CD14-positive monocyte (primary cell): ENCODE measurements around the gene KCNN3. TPM values are rescaled to one million over a fixed set of nuclear protein-coding genes. Genes with fewer than 3 reads are reported as not detected.

Experiments
- DNase-seq, 3 donors: peaks; one replicate each; pipeline ENCODE4 v3.0.0-alpha.2; 2011 to 2022
- H2AFZ ChIP-seq: 2 replicates; pipeline ENCODE4 v1.6.0; 2012; ENCODE audit warnings: mild to moderate bottlenecking, low read depth, low read length, inconsistent platforms; ENCODE audit not compliant: insufficient read depth, poor library complexity, severe bottlenecking
- H3K27ac ChIP-seq, 2 donors: 1 replicate in 1 of 2; 2 replicates in 1 of 2; pipeline ENCODE4 v1.5.1; 2012 to 2013; ENCODE audit warnings: low read length in 2 of 2, control low read depth in 1 of 2, inconsistent platforms in 1 of 2, low read depth in 1 of 2, mild to moderate bottlenecking in 1 of 2
- H3K27me3 ChIP-seq, 2 donors: one replicate each; pipeline versions ENCODE4 v1.6.0 to v1.6.1; 2011 to 2013; ENCODE audit warnings: low read length in 2 of 2; ENCODE audit not compliant: control insufficient read depth in 2 of 2, insufficient read depth in 2 of 2
- H3K36me3 ChIP-seq, 2 donors: replicated peaks in 1 of 2; 1 replicate in 1 of 2; 2 replicates in 1 of 2; pipeline versions ENCODE4 v1.5.1 to v1.6.1; 2012 to 2013; ENCODE audit warnings: low read length in 2 of 2, control low read depth in 1 of 2, inconsistent platforms in 1 of 2, mild to moderate bottlenecking in 1 of 2; ENCODE audit not compliant: insufficient read depth in 2 of 2, control insufficient read depth in 1 of 2
- H3K4me1 ChIP-seq, 2 donors: 1 replicate in 1 of 2; 2 replicates in 1 of 2; pipeline versions ENCODE4 v1.5.1 to v1.6.1; 2012 to 2013; ENCODE audit warnings: low read length in 2 of 2, control low read depth in 1 of 2, inconsistent platforms in 1 of 2, mild to moderate bottlenecking in 1 of 2, moderate library complexity in 1 of 2; ENCODE audit not compliant: insufficient read depth in 2 of 2, control insufficient read depth in 1 of 2
- H3K4me2 ChIP-seq: replicated peaks from 2 replicates; pipeline ENCODE3; 2012; ENCODE audit warnings: low read length, moderate library complexity, mild to moderate bottlenecking; ENCODE audit not compliant: poor library complexity, severe bottlenecking; ENCODE audit errors: extremely low read depth
- H3K4me3 ChIP-seq, 3 experiments: fragments of 200-600 bp in 1 of 3; sonication (generic) in 1 of 3; replicated peaks in 1 of 3; 1 replicate in 2 of 3; 2 replicates in 1 of 3; pipeline ENCODE4 v1.5.1; 2011 to 2013; ENCODE audit warnings: low read length in 3 of 3, mild to moderate bottlenecking in 3 of 3, control low read depth in 2 of 3, low read depth in 2 of 3, inconsistent platforms in 1 of 3, moderate library complexity in 1 of 3
- H3K79me2 ChIP-seq: 2 replicates; pipeline ENCODE4 v1.6.0; 2012; ENCODE audit warnings: mild to moderate bottlenecking, control low read depth, inconsistent platforms, low read length, moderate library complexity; ENCODE audit not compliant: insufficient read depth
- H3K9ac ChIP-seq: 2 replicates; pipeline ENCODE4 v1.6.0; 2017; ENCODE audit warnings: low read length, mild to moderate bottlenecking; ENCODE audit not compliant: insufficient read depth, poor library complexity, severe bottlenecking
- H3K9me3 ChIP-seq, 2 donors: replicated peaks in 1 of 2; 1 replicate in 1 of 2; 2 replicates in 1 of 2; pipeline versions ENCODE4 v1.5.1 to v1.6.1; 2012 to 2013; ENCODE audit warnings: low read length in 2 of 2, control low read depth in 1 of 2; ENCODE audit not compliant: control insufficient read depth in 1 of 2, insufficient read depth in 1 of 2
- H4K20me1 ChIP-seq: 2 replicates; pipeline ENCODE4 v1.6.0; 2012; ENCODE audit warnings: mild to moderate bottlenecking, low read length, control low read depth, moderate library complexity; ENCODE audit not compliant: insufficient read depth
- H3K27ac Mint-ChIP-seq, 7 donors: one replicate each; pipeline ENCODE4 v1.8.0; 2020; ENCODE audit warnings: mild to moderate bottlenecking in 7 of 7, mixed read lengths in 7 of 7, moderate library complexity in 6 of 7, inconsistent platforms in 2 of 7
- H3K27me3 Mint-ChIP-seq, 3 donors: one replicate each; pipeline ENCODE4 v1.8.0; 2021 to 2022; ENCODE audit warnings: low read depth in 3 of 3, mild to moderate bottlenecking in 3 of 3, mixed read lengths in 3 of 3, moderate library complexity in 3 of 3, inconsistent platforms in 1 of 3
- H3K36me3 Mint-ChIP-seq, 2 donors: one replicate each; pipeline ENCODE4 v1.8.0; 2020; ENCODE audit warnings: mixed read lengths in 2 of 2, inconsistent platforms in 1 of 2, mild to moderate bottlenecking in 1 of 2
- H3K4me1 Mint-ChIP-seq: one replicate; pipeline ENCODE4 v1.8.0; 2020; ENCODE audit warnings: mild to moderate bottlenecking, mixed read lengths
- H3K4me3 Mint-ChIP-seq, 2 donors: one replicate each; pipeline ENCODE4 v1.8.0; 2020; ENCODE audit warnings: mild to moderate bottlenecking in 2 of 2, mixed read lengths in 2 of 2, moderate library complexity in 1 of 2
- H3K9me3 Mint-ChIP-seq, 7 donors: one replicate each; pipeline ENCODE4 v1.8.0; 2020 to 2022; ENCODE audit warnings: mixed read lengths in 7 of 7, mild to moderate bottlenecking in 6 of 7, moderate library complexity in 6 of 7, inconsistent platforms in 2 of 7
- CTCF ChIP-seq: fragments of 200-600 bp; IDR thresholded peaks from one replicate; pipeline ENCODE4 v1.8.0; 2022; ENCODE audit warnings: antibody characterized with exemption, mild to moderate bottlenecking
- WGBS: methylation state at CpG from one replicate; pipeline ENCODE4 v1.1.5; 2013; ENCODE audit warnings: missing lambda C conversion rate; ENCODE audit not compliant: insufficient coverage; 5-methylcytosine and 5-hydroxymethylcytosine counted together
- intact Hi-C, 2 donors: fragments of 100-400 bp; cut with micrococcal nuclease; formaldehyde crosslinking; loops; one replicate each; pipeline versions ENCODE4 v1.15.0 to v1.15.1; 2023
- polyA plus RNA-seq, 3 donors: library from polyadenylated mRNA; depleted of rRNA in 1 of 3; unstranded in 2 of 3; stranded (reverse) in 1 of 3; fragments of 300-500 nt in 2 of 3; fragments of >200 nt in 1 of 3; fragmentation: Illumina TruSeq in 2 of 3; gene quantifications; 1 replicate in 2 of 3; 2 replicates in 1 of 3; pipeline ENCODE4 v1.2.3, GENCODE V29; 2012 to 2021

The KCNN3 gene
- polyA plus RNA-seq, 3 donors: not detected

GRCh38 chr1:154856544-154856943, 13.5 kb downstream of the KCNN3 start:
- Mint-ChIP-seq H3K27ac (no peak overlapping the region), H3K36me3 (no peaks in the 10 kb centered on the region), H3K4me1 (peaks cover 15% of the 10 kb centered on the region), H3K4me3 (no peak overlapping the region), H3K9me3 (no peaks in the 10 kb centered on the region), H3K27me3 (peaks cover 0 to 7% (median 4%) of the 10 kb centered on the region in 3 donors)
- no peak for TF ChIP-seq CTCF
- H3K9me3 ChIP-seq: no peaks in the 10 kb centered on the region
- no peak for DNase-seq
- H2AFZ ChIP-seq: no peak overlapping the region
- H3K4me1 ChIP-seq: peaks cover 16 to 20% of the 10 kb centered on the region in 2 donors
- intact Hi-C loops: no loop called here
- H3K27ac ChIP-seq: no peak overlapping the region
- H3K4me2 ChIP-seq: no peak overlapping the region
- no peak overlapping the region for H3K9ac ChIP-seq
- H3K36me3 ChIP-seq: no peaks in the 10 kb centered on the region
- H3K27me3 ChIP-seq: no peaks in the 10 kb centered on the region
- H4K20me1 ChIP-seq: no peaks in the 10 kb centered on the region
- no peak overlapping the region for H3K4me3 ChIP-seq
- WGBS: 100% methylated on average over 2 of the region's 3 CpGs
- no peaks in the 10 kb centered on the region for H3K79me2 ChIP-seq

GRCh38 chr1:154856049-154856448, 14.0 kb downstream of the KCNN3 start:
- H3K4me3 ChIP-seq: no peak overlapping the region
- no peaks in the 10 kb centered on the region for H3K36me3 ChIP-seq
- Mint-ChIP-seq H3K27me3 (peaks cover 0 to 4% (median 3%) of the 10 kb centered on the region in 3 donors), H3K9me3 (peaks cover 0 to 2% (median 0%) of the 10 kb centered on the region in 7 donors), H3K4me3 (no peak overlapping the region), H3K4me1 (peaks cover 14% of the 10 kb centered on the region), H3K27ac (no peak overlapping the region), H3K36me3 (no peaks in the 10 kb centered on the region)
- H3K27ac ChIP-seq: no peak overlapping the region
- peaks cover 16 to 20% of the 10 kb centered on the region in 2 donors for H3K4me1 ChIP-seq
- H2AFZ ChIP-seq: no peak overlapping the region
- H3K27me3 ChIP-seq: no peaks in the 10 kb centered on the region
- DNase-seq: no peak
- H3K79me2 ChIP-seq: no peaks in the 10 kb centered on the region
- H3K9ac ChIP-seq: no peak overlapping the region
- intact Hi-C loops: no loop called here
- TF ChIP-seq CTCF: no peak
- no peaks in the 10 kb centered on the region for H3K9me3 ChIP-seq
- no peak overlapping the region for H3K4me2 ChIP-seq
- WGBS: 91% methylated on average over 6 of the region's 10 CpGs
- no peaks in the 10 kb centered on the region for H4K20me1 ChIP-seq
